Neural progenitor cell (in vitro differentiated cells): Measurements from ENCODE around the gene HSD11B1.

ENCODE experiments used
- EZH2 ChIP-seq: fragments of 200-600 bp; sonication (generic); IDR thresholded peaks from 2 replicates; pipeline ENCODE4 v1.6.1; 2017; ENCODE audit warnings: antibody characterized with exemption, mild to moderate bottlenecking, moderate library complexity
- EZH2phosphoT487 ChIP-seq: fragments of 200-600 bp; sonication (generic); IDR thresholded peaks from 2 replicates; pipeline ENCODE4 v1.6.1; 2017; ENCODE audit warnings: antibody characterized with exemption
- TF ChIP-seq, protein P1 (sequence below): fragments of 200-600 bp; sonication (generic); IDR thresholded peaks from 2 replicates; pipeline ENCODE4 v1.5.1; 2017; ENCODE audit warnings: antibody characterized with exemption, mild to moderate bottlenecking

DNA sequence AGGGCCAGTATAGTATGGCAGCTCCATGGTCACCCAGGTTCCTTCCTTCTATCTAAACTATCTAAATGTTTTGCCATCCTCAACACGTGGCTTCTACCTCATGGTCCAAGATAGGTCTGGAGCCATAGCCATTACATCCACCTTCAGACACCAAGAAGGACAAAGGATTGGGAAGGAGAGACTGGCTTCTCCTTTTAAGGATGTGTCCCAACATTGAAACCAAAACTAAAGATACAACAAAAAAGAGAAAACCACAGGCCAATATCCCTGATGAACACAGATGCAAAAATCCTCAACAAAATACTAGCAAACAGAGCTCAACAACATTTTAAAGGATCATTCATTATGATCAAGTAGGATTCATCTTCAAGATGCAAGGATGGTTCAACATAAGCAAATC, 24.8 kb downstream of the HSD11B1 start:
- TF ChIP-seq, protein P1, sequence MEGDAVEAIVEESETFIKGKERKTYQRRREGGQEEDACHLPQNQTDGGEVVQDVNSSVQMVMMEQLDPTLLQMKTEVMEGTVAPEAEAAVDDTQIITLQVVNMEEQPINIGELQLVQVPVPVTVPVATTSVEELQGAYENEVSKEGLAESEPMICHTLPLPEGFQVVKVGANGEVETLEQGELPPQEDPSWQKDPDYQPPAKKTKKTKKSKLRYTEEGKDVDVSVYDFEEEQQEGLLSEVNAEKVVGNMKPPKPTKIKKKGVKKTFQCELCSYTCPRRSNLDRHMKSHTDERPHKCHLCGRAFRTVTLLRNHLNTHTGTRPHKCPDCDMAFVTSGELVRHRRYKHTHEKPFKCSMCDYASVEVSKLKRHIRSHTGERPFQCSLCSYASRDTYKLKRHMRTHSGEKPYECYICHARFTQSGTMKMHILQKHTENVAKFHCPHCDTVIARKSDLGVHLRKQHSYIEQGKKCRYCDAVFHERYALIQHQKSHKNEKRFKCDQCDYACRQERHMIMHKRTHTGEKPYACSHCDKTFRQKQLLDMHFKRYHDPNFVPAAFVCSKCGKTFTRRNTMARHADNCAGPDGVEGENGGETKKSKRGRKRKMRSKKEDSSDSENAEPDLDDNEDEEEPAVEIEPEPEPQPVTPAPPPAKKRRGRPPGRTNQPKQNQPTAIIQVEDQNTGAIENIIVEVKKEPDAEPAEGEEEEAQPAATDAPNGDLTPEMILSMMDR, result no peak
- no peak for TF ChIP-seq EZH2
- no peak for TF ChIP-seq EZH2phosphoT487
